Neural cell (in vitro differentiated cells): ENCODE results near the gene SLC10A7. TPM values are rescaled to one million over a fixed set of nuclear protein-coding genes. Genes with fewer than 3 reads are reported as not detected.

Source experiments
- H2AFZ ChIP-seq: fragments of 200-600, 300-800 bp; sonication (generic), shearing (Covaris generic); 2 replicates; pipeline ENCODE4 v1.6.0; 2014; ENCODE audit warnings: low read depth, mild to moderate bottlenecking, antibody characterized with exemption, low read length, moderate library complexity
- H3F3A ChIP-seq: fragments of 200-600 bp; shearing (Covaris generic); 2 replicates; pipeline ENCODE4 v1.6.1; 2016; ENCODE audit warnings: mild to moderate bottlenecking, moderate library complexity, mixed read lengths, antibody characterized with exemption, low read length; ENCODE audit not compliant: insufficient read depth, poor library complexity, severe bottlenecking
- H3K27ac ChIP-seq: fragments of 200-600, 300-800 bp; sonication (generic), shearing (Covaris generic); 2 replicates; pipeline ENCODE4 v1.5.1; 2014; ENCODE audit warnings: mild to moderate bottlenecking, low read length, moderate library complexity
- H3K27me3 ChIP-seq: fragments of 300-800, 200-600 bp; sonication (generic), shearing (Covaris generic); 2 replicates; pipeline ENCODE4 v1.6.0; 2014; ENCODE audit warnings: mild to moderate bottlenecking, low read depth, low read length, moderate library complexity; ENCODE audit not compliant: insufficient read depth
- H3K36me3 ChIP-seq: fragments of 300-800, 200-600 bp; sonication (generic), shearing (Covaris generic); 2 replicates; pipeline ENCODE4 v1.5.1; 2014; ENCODE audit warnings: mild to moderate bottlenecking, antibody characterized with exemption, low read length, moderate library complexity; ENCODE audit not compliant: insufficient read depth
- H3K4me2 ChIP-seq: fragments of 300-800, 200-600 bp; sonication (generic), shearing (Covaris generic); 2 replicates; pipeline ENCODE4 v1.6.0; 2014; ENCODE audit warnings: mild to moderate bottlenecking, low read length
- H3K4me3 ChIP-seq: fragments of 300-800, 200-600 bp; sonication (generic), shearing (Covaris generic); 2 replicates; pipeline ENCODE4 v1.5.1; 2014; ENCODE audit warnings: mild to moderate bottlenecking, low read length, moderate library complexity
- H3K79me2 ChIP-seq: fragments of 200-600 bp; shearing (Covaris generic); replicated peaks from 2 replicates; pipeline ENCODE4 v1.6.0; 2014; ENCODE audit warnings: mild to moderate bottlenecking, low read length, moderate library complexity; ENCODE audit not compliant: insufficient read depth
- H3K9ac ChIP-seq: fragments of 300-800, 200-600 bp; sonication (generic), shearing (Covaris generic); 2 replicates; pipeline ENCODE4 v1.6.1; 2016; ENCODE audit warnings: mild to moderate bottlenecking, low read length, mixed read lengths
- H3K9me2 ChIP-seq: fragments of 200-600 bp; shearing (Covaris generic); 2 replicates; pipeline ENCODE4 v1.6.1; 2016; ENCODE audit warnings: mild to moderate bottlenecking, low read length, mixed read lengths; ENCODE audit not compliant: insufficient read depth
- H3K9me3 ChIP-seq: fragments of 200-600, 300-800 bp; sonication (generic), shearing (Covaris generic); 2 replicates; pipeline ENCODE4 v1.6.1; 2016; ENCODE audit warnings: mild to moderate bottlenecking, mixed run types, low read length, moderate library complexity, mixed read lengths
- H4K20me1 ChIP-seq: fragments of 200-600 bp; shearing (Covaris generic); 2 replicates; pipeline ENCODE4 v1.6.1; 2016; ENCODE audit warnings: mild to moderate bottlenecking, mixed run types; ENCODE audit not compliant: insufficient read depth
- CTCF ChIP-seq: fragments of 450-650 bp; IDR thresholded peaks from 2 replicates; pipeline ENCODE4 v1.5.1; 2014; ENCODE audit warnings: antibody characterized with exemption, mild to moderate bottlenecking, moderate library complexity; ENCODE audit not compliant: poor library complexity, severe bottlenecking
- EP300 ChIP-seq: fragments of 450-650 bp; conservative IDR thresholded peaks from 2 replicates; pipeline ENCODE4 v1.6.1; 2014; ENCODE audit warnings: antibody characterized with exemption, mild to moderate bottlenecking, moderate library complexity; ENCODE audit not compliant: poor library complexity, severe bottlenecking
- EZH2 ChIP-seq: fragments of 200-600, 300-800 bp; shearing (Covaris generic), sonication (generic); IDR thresholded peaks from 2 replicates; pipeline ENCODE4 v1.6.1; 2014; ENCODE audit warnings: antibody characterized with exemption, low read length, borderline replicate concordance, mild to moderate bottlenecking; ENCODE audit not compliant: insufficient read depth, poor library complexity, severe bottlenecking
- MXI1 ChIP-seq: fragments of 450-650 bp; conservative IDR thresholded peaks from 2 replicates; pipeline ENCODE4 v1.6.1; 2014; ENCODE audit warnings: antibody characterized with exemption, mild to moderate bottlenecking; ENCODE audit not compliant: poor library complexity, severe bottlenecking
- POLR2AphosphoS5 ChIP-seq: IDR thresholded peaks from 2 replicates; pipeline ENCODE4 v1.6.1; 2012
- RAD21 ChIP-seq: fragments of 450-650 bp; conservative IDR thresholded peaks from 2 replicates; pipeline ENCODE4 v1.6.1; 2014; ENCODE audit warnings: antibody characterized with exemption, mild to moderate bottlenecking, moderate library complexity
- REST ChIP-seq: IDR thresholded peaks from 2 replicates; pipeline ENCODE4 v1.6.1; 2012; ENCODE audit warnings: borderline replicate concordance
- SMC3 ChIP-seq: fragments of 450-650 bp; conservative IDR thresholded peaks from 2 replicates; pipeline ENCODE4 v1.6.1; 2014; ENCODE audit warnings: antibody characterized with exemption, mild to moderate bottlenecking, moderate library complexity; ENCODE audit not compliant: poor library complexity
- TAF1 ChIP-seq: IDR thresholded peaks from 2 replicates; pipeline ENCODE4 v1.6.1; 2012; ENCODE audit warnings: low read depth
- polyA plus RNA-seq: library from polyadenylated mRNA; depleted of rRNA; stranded (reverse); fragments of >200 nt; gene quantifications from 2 replicates; pipeline ENCODE4 v1.2.3, GENCODE V29; 2014

SLC10A7 gene
- polyA plus RNA-seq, 1 donor from 2014 or later, result 5.5 TPM

- TF ChIP-seq EZH2 (no peak), RAD21 (no peak), POLR2AphosphoS5 (no peak), CTCF (no peak), EP300 (no peak), REST (no peak), TAF1 (no peak), SMC3 (no peak), MXI1 (no peak)
- H2AFZ ChIP-seq, result no peak overlapping the region
- H3K27me3 ChIP-seq, result no peaks in the 10 kb centered on the region
- H3K36me3 ChIP-seq, result no peaks in the 10 kb centered on the region
- no peak overlapping the region for H3K27ac ChIP-seq
- H3K4me2 ChIP-seq, result no peak overlapping the region
- no peaks in the 10 kb centered on the region for H3K79me2 ChIP-seq
- no peaks in the 10 kb centered on the region for H3K9me2 ChIP-seq
- H4K20me1 ChIP-seq, result no peaks in the 10 kb centered on the region
- no peaks in the 10 kb centered on the region for H3F3A ChIP-seq
- no peak overlapping the region for H3K4me3 ChIP-seq
- no peak overlapping the region for H3K9ac ChIP-seq
- H3K9me3 ChIP-seq, result no peaks in the 10 kb centered on the region
Measured at GRCh38 chr4:146435962-146436361, 85.8 kb downstream of the SLC10A7 start.

- H3F3A ChIP-seq, result no peaks in the 10 kb centered on the region
- H3K9me3 ChIP-seq, result no peaks in the 10 kb centered on the region
- H3K27me3 ChIP-seq, result no peaks in the 10 kb centered on the region
- no peak overlapping the region for H3K4me2 ChIP-seq
- no peak overlapping the region for H3K27ac ChIP-seq
- no peak overlapping the region for H3K9ac ChIP-seq
- H3K36me3 ChIP-seq, result no peaks in the 10 kb centered on the region
- no peaks in the 10 kb centered on the region for H4K20me1 ChIP-seq
- H3K79me2 ChIP-seq, result no peaks in the 10 kb centered on the region
- H3K4me3 ChIP-seq, result no peak overlapping the region
- no peak overlapping the region for H2AFZ ChIP-seq
- no peak for TF ChIP-seq MXI1
- TF ChIP-seq EZH2, result no peak
- TF ChIP-seq RAD21, result no peak
- TF ChIP-seq EP300, result no peak
- no peak for TF ChIP-seq POLR2AphosphoS5
- no peak for TF ChIP-seq REST
- TF ChIP-seq TAF1, result no peak
- TF ChIP-seq SMC3, result no peak
- no peak for TF ChIP-seq CTCF
- no peaks in the 10 kb centered on the region for H3K9me2 ChIP-seq
Measured at GRCh38 chr4:146432065-146432464, 89.7 kb downstream of the SLC10A7 start.
